Measurements from ENCODE around the gene IVNS1ABP.

DNA sequence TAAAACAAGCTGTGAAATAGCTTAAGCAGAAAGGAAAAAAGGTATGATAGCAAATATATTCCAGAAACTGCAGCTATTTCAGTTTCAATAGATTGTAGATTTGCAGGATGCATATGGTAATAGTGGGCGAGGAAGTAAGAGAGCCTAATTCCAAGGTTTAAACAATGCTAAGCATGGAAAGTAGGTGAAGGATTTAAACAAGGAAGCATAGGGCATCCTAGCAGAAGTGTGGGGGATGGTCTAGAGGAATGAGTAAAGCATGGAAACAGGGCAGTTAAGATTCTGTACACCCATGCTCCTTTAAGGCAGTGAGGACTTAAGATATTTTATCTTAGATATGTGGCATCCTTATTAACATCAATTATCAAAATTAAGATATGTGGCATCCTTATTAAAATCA is 2.6 kb downstream of the IVNS1ABP start:
- TF ChIP-seq CREB1 (IDR thresholded peaks at IDR 0.05; ENCODE audit: low read depth) (no peak), YY1 (IDR thresholded peaks at IDR 0.05; ENCODE audit: low read depth) (no peak), FOXM1 (IDR thresholded peaks at IDR 0.05; ENCODE audit: borderline replicate concordance, low read depth) (no peak), TAF1 (IDR thresholded peaks at IDR 0.05; ENCODE audit: low read depth) (no peak), ZBTB7A (IDR thresholded peaks at IDR 0.05; ENCODE audit: low read depth) (no peak), TEAD4 (IDR thresholded peaks at IDR 0.05) (no peak), EGR1 (IDR thresholded peaks at IDR 0.05) (no peak), RAD21 (IDR thresholded peaks at IDR 0.05; ENCODE audit: low read depth) (no peak), EP300 (IDR thresholded peaks at IDR 0.05; ENCODE audit: borderline replicate concordance) (no peak), NFIC (IDR thresholded peaks at IDR 0.05) (no peak)
- TF ChIP-seq, protein P1, sequence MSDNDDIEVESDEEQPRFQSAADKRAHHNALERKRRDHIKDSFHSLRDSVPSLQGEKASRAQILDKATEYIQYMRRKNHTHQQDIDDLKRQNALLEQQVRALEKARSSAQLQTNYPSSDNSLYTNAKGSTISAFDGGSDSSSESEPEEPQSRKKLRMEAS (IDR thresholded peaks at IDR 0.05), result no peak

Measured in Ishikawa (cell line).